ENCODE measurements around the gene INPP4A.
A peak's percentile ranks its signal among the peaks of the same experiment; 100 is the strongest.

The INPP4A gene

GRCh38 chr2:98492441-98492840 is 47.8 kb downstream of the INPP4A start:
- TF ChIP-seq ZNF169 (tag by site-specific recombination; IDR thresholded peaks at IDR 0.05) (no peak), TRIM28 (IDR thresholded peaks at IDR 0.05; ENCODE audit: borderline replicate concordance, low read length) (no peak)
- CTCF ChIA-PET: no interaction called here
- H3K4me3 ChIP-seq (ENCODE audit: low read depth, low read length): no peak overlapping the region
- peaks cover 0 to 4% of the 10 kb centered on the region in 2 experiments; a peak in 1 of 3 replicates for H3K36me3 ChIP-seq (ENCODE audit: control insufficient read depth in 2 of 2, insufficient read depth in 1 of 2, low read length in 2 of 2)
- POLR2A ChIA-PET: no interaction called here
- no peaks in the 10 kb centered on the region for H3K9me3 ChIP-seq (ENCODE audit: control insufficient read depth, insufficient read depth, low read depth, low read length)
- H3K27ac ChIP-seq (ENCODE audit: extremely low read depth, low read depth, low read length): no peak overlapping the region
- H3K4me1 ChIP-seq (ENCODE audit: control insufficient read depth, insufficient read depth, low read length): no peaks in the 10 kb centered on the region

- Histone ChIP-seq H3K36me3 (ENCODE audit: control insufficient read depth in 2 of 2, insufficient read depth in 1 of 2, low read length in 2 of 2) (peaks cover 0 to 4% of the 10 kb centered on the region in 2 experiments; a peak in 1 of 3 replicates), H3K4me3 (ENCODE audit: low read depth, low read length) (no peak overlapping the region), H3K4me1 (ENCODE audit: control insufficient read depth, insufficient read depth, low read length) (no peaks in the 10 kb centered on the region), H3K9me3 (ENCODE audit: control insufficient read depth, insufficient read depth, low read depth, low read length) (no peaks in the 10 kb centered on the region), H3K27ac (ENCODE audit: extremely low read depth, low read depth, low read length) (no peak overlapping the region)
- TF ChIP-seq ZNF138 (tag by site-specific recombination; IDR thresholded peaks at IDR 0.05; ENCODE audit: borderline replicate concordance): no peak
- ChIA-PET POLR2A (interaction anchor here (0.7 kb wide), 1 partner anchor 487 kb away, joined by 3 read pairs; no protein-coding TSS in a partner anchor), CTCF (no interaction called here)
Measured at GRCh38 chr2:98494699-98495098, 50.0 kb downstream of the INPP4A start.

GRCh38 chr2:98496750-98497493 is 52.3 kb downstream of the INPP4A start:
- Histone ChIP-seq H3K4me1 (ENCODE audit: control insufficient read depth, insufficient read depth, low read length) (no peaks in the 10 kb centered on the region), H3K27ac (ENCODE audit: extremely low read depth, low read depth, low read length) (no peak overlapping the region), H3K9me3 (ENCODE audit: control insufficient read depth, insufficient read depth, low read depth, low read length) (no peaks in the 10 kb centered on the region), H3K36me3 (ENCODE audit: control insufficient read depth in 2 of 2, insufficient read depth in 1 of 2, low read length in 2 of 2) (no peaks in the 10 kb centered on the region), H3K4me3 (ENCODE audit: low read depth, low read length) (no peak overlapping the region)
- POLR2A ChIA-PET: no interaction called here
- TF ChIP-seq ZBTB49 (tag by site-specific recombination; IDR thresholded peaks at IDR 0.05; ENCODE audit: low read depth): no peak
- TF ChIP-seq SETDB1 (IDR thresholded peaks at IDR 0.05; ENCODE audit: insufficient read length, low read length): peak; percentile 71
- no peak for TF ChIP-seq ZNF311 (tag by site-specific recombination; IDR thresholded peaks at IDR 0.05; ENCODE audit: borderline replicate concordance)
- CTCF ChIA-PET: interaction anchor here (0.9 kb wide), 1 partner anchor 9 kb away, joined by 5 read pairs; no protein-coding TSS in a partner anchor

- POLR2A ChIA-PET: no interaction called here
- Histone ChIP-seq H3K27ac (ENCODE audit: extremely low read depth, low read depth, low read length) (no peak overlapping the region), H3K4me3 (ENCODE audit: low read depth, low read length) (no peak overlapping the region), H3K9me3 (ENCODE audit: control insufficient read depth, insufficient read depth, low read depth, low read length) (no peaks in the 10 kb centered on the region), H3K36me3 (ENCODE audit: control insufficient read depth in 2 of 2, insufficient read depth in 1 of 2, low read length in 2 of 2) (no peaks in the 10 kb centered on the region), H3K4me1 (ENCODE audit: control insufficient read depth, insufficient read depth, low read length) (0 out of 2 replicates have a peak, but pooled peaks cover under 1% of the 10 kb centered on the region)
- CTCF ChIA-PET: interaction anchor here (0.6 kb wide), 1 partner anchor 107 kb away, joined by 3 read pairs; no protein-coding TSS in a partner anchor
- TF ChIP-seq ZNF138 (tag by site-specific recombination; IDR thresholded peaks at IDR 0.05; ENCODE audit: borderline replicate concordance) (no peak), ZNF184 (tag by site-specific recombination; IDR thresholded peaks at IDR 0.05) (no peak), ZFP41 (tag by site-specific recombination; IDR thresholded peaks at IDR 0.05; ENCODE audit: borderline replicate concordance) (no peak), ZNF214 (tag by site-specific recombination; IDR thresholded peaks at IDR 0.05; ENCODE audit: borderline replicate concordance) (no peak), ZNF23 (tag by site-specific recombination; IDR thresholded peaks at IDR 0.05; ENCODE audit: borderline replicate concordance) (no peak), ZNF701 (tag by site-specific recombination; IDR thresholded peaks at IDR 0.05) (no peak), ZBTB21 (tag by site-specific recombination; IDR thresholded peaks at IDR 0.05) (no peak), ZNF76 (tag by site-specific recombination; IDR thresholded peaks at IDR 0.05; ENCODE audit: borderline replicate concordance, low read depth) (no peak), WT1 (tag by site-specific recombination; IDR thresholded peaks at IDR 0.05) (no peak), ZNF223 (tag by site-specific recombination; IDR thresholded peaks at IDR 0.05) (no peak), ZBTB48 (tag by site-specific recombination; IDR thresholded peaks at IDR 0.05) (no peak), ZNF660 (tag by site-specific recombination; IDR thresholded peaks at IDR 0.05) (no peak)
- TF ChIP-seq, protein P1, sequence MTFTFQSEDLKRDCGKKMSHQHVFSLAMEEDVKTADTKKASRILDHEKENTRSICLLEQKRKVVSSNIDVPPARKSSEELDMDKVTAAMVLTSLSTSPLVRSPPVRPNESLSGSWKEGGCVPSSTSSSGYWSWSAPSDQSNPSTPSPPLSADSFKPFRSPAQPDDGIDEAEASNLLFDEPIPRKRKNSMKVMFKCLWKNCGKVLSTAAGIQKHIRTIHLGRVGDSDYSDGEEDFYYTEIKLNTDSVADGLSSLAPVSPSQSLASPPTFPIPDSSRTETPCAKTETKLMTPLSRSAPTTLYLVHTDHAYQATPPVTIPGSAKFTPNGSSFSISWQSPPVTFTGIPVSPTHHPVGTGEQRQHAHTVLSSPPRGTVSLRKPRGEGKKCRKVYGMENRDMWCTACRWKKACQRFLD (tag by site-specific recombination; IDR thresholded peaks at IDR 0.05): no peak
Measured at GRCh38 chr2:98498703-98499440, 54.2 kb downstream of the INPP4A start.

Data from HEK293 (cell line).